Heart left ventricle (tissue), 13 donors: ENCODE measurements around the gene MAPK8IP2.

Experiments used
- CTCF ChIP-seq, 12 donors: fragments of 200-600 bp; sonication (generic) in 4 of 12; IDR thresholded peaks; one replicate each; pipeline versions ENCODE4 v1.5.0 to v1.8.0; 2018 to 2022; ENCODE audit warnings: antibody characterized with exemption in 12 of 12, mild to moderate bottlenecking in 5 of 12
- POLR2A ChIP-seq, 2 donors: fragments of 450-650 bp; IDR thresholded peaks; one replicate each; pipeline ENCODE4 v1.6.1; 2017; ENCODE audit warnings: antibody characterized with exemption in 2 of 2, mild to moderate bottlenecking in 2 of 2, moderate library complexity in 2 of 2
- donor health status: ischemic (EF 13 %, LVEDD 7.1; RV severe dilation, severe dysfunction).
- donor health status: DM: no; HTN: yes; CAD: no.
- donor health status: DM: no; HTN: no; CAD: no.
- donor health status: ischemic (EF 25% LVEDD 6.9; RV normal size, moderate dysfunction).
- donor health status: ischemic (EF 25% LVEDD 5.7; RV mildly dilated, moderate dysfunction).
- donor health status: ischemic (EF 35%, LVEDD 5.7; RV mildly dilated, moderate dysfunction).
- donor health status: nonischemic (EF 11% LVEDD 7.7; RV severe dilation, severe dysfunction).
- donor health status: DM: yes; HTN: yes; CAD: no.
- donor health status: PGD.
- donor health status: ischemic (EF 29% LVEDD 5.4; RV normal size, mild dysfunction).
- donor health status: nonischemic (EF 23%, LVEDD 6.1; RV moderate dilation, normal function).

- TF ChIP-seq CTCF (IDR thresholded peaks at IDR 0.05): no peak
- TF ChIP-seq POLR2A (IDR thresholded peaks at IDR 0.05): no peak
Measured at GRCh38 chr22:50609599-50609998, 9.0 kb downstream of the MAPK8IP2 start.
